ENCODE data around the gene BZW1.

GRCh38 chr2:200809506-200810251 is 2.0 kb upstream of the BZW1 start:
- TF ChIP-seq POLR2AphosphoS5 (IDR thresholded peaks at IDR 0.05; ENCODE audit: borderline replicate concordance, low read depth, low read length) (no peak), EZH2 (IDR thresholded peaks at IDR 0.05) (no peak), FOXP2 (optimal IDR thresholded peaks at IDR 0.05; ENCODE audit: control extremely low read depth, extremely low read length, insufficient read depth) (no peak)

All from SK-N-MC (cell line).